Fibroblast of lung (primary cell): Measurements from ENCODE around the gene PCSK9.

Experiments used
- EZH2 ChIP-seq: IDR thresholded peaks from 2 replicates; pipeline ENCODE4 v1.5.1; 2012; ENCODE audit warnings: low read length, control low read depth, mild to moderate bottlenecking; ENCODE audit errors: missing control alignments
- TF ChIP-seq, protein P1 (sequence below), 2 donors: IDR thresholded peaks in 1 of 2; conservative IDR thresholded peaks in 1 of 2; 1 replicate in 1 of 2; 2 replicates in 1 of 2; pipeline ENCODE4 v1.5.1; 2011 to 2012; ENCODE audit warnings: low read length in 2 of 2, control low read depth in 1 of 2, inconsistent platforms in 1 of 2, low read depth in 1 of 2, mild to moderate bottlenecking in 1 of 2

DNA sequence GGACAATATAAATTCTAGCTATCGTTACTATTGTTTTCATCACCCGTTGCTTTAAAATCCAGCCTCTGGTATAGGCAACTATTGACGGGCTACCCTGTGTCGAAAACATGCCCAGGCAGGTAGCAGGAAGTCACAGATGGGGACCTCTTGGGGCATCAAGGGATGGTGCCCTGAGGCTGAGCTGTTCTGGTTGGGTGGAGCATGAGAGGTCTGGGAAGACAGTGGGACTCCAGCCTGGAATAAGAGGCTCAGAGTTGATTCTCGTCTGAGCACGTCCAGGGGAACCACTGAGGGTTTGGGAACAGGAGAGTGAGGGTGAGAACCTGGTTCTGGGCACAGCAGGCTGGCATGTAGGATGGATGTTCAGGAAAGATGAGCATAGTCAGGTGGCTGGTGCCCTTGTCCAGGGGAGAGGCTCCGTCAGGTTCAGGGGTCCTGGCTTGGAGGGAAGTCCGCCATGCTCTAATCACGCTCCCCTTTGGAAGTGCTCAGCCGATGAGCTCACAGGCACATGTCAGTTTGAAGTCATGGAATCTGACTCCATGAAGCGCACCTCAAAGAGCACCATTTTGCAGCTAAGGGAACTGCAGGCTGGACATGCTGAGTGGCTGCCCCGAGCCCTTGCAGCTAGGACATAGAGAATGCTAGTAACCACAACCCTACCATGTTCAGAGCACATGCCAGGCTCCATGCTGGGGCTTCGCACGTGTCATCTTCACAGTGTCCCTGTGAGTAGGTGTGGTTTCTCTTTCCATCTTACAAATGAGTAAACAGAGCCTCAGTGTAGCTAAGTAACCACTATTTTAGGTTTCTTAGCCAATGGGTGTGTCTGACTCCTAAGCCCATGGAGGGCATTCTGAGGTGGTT, 21.0 kb downstream of the PCSK9 start:
- TF ChIP-seq, protein P1, sequence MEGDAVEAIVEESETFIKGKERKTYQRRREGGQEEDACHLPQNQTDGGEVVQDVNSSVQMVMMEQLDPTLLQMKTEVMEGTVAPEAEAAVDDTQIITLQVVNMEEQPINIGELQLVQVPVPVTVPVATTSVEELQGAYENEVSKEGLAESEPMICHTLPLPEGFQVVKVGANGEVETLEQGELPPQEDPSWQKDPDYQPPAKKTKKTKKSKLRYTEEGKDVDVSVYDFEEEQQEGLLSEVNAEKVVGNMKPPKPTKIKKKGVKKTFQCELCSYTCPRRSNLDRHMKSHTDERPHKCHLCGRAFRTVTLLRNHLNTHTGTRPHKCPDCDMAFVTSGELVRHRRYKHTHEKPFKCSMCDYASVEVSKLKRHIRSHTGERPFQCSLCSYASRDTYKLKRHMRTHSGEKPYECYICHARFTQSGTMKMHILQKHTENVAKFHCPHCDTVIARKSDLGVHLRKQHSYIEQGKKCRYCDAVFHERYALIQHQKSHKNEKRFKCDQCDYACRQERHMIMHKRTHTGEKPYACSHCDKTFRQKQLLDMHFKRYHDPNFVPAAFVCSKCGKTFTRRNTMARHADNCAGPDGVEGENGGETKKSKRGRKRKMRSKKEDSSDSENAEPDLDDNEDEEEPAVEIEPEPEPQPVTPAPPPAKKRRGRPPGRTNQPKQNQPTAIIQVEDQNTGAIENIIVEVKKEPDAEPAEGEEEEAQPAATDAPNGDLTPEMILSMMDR (conservative IDR thresholded peaks at IDR 0.05 in 1 of 2, IDR thresholded peaks at IDR 0.05 in 1 of 2; ENCODE audit: low read depth in 1 of 2, low read length in 2 of 2): no peak
- no peak for TF ChIP-seq EZH2
